ENCODE results near the gene MAGEA1.
"Not testable (repeated sequence)": the region's sequence is repeated elsewhere in the genome, so short reads cannot be mapped to it uniquely, and the experiment has no call there.

Gene MAGEA1, protein sequence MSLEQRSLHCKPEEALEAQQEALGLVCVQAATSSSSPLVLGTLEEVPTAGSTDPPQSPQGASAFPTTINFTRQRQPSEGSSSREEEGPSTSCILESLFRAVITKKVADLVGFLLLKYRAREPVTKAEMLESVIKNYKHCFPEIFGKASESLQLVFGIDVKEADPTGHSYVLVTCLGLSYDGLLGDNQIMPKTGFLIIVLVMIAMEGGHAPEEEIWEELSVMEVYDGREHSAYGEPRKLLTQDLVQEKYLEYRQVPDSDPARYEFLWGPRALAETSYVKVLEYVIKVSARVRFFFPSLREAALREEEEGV

DNA sequence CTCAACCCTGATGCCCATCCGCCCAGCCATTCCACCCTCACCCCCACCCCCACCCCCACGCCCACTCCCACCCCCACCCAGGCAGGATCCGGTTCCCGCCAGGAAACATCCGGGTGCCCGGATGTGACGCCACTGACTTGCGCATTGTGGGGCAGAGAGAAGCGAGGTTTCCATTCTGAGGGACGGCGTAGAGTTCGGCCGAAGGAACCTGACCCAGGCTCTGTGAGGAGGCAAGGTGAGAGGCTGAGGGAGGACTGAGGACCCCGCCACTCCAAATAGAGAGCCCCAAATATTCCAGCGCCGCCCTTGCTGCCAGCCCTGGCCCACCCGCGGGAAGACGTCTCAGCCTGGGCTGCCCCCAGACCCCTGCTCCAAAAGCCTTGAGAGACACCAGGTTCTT lies at the start of gene MAGEA1:
MAGEA1 (plus strand) TSS at position 154 of the 400 bp plus-strand sequence. CDS start 3,106 bp downstream, outside the sequence.
- no peak for DNase-seq

DNA sequence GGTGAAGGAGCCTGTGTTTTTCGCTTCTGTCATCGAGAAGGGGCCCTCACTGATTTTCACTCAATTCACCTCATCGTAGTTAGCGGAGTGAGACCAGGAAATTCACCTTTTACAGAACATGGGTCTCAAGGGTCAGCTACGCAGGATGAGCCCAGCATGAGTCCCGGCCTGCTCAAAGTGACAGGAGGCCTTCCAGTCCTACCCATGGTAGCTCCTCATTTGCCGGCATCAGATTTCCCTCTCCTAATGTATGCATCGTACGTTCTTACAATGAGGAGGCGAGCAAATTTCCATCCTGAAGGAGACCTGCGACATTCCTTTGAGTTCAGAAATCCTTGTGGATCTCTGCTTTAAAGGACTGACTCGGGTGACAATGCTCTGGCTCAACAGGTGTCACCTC lies 46.2 kb upstream of the MAGEA1 start:
- DNase-seq, result not testable (repeated sequence)

DNA sequence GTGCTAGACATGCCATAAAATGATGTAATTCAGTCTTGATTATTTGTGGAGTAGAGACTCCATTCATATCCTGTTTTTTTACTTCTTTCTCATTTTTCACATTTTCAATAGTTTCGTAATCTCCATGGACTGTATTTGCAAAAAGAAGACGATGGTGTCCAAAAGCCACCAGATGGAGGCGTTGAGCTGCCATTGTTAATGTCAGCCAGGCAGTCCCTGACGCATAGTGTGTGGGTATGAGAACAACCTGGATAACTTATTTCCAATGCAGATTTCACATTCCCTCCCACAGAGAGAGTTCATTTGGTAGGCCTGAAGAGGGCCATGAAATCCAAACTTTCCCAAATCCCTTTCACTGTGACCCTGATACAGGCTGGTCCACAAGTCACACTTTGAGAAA lies 40.0 kb upstream of the MAGEA1 start:
- not testable (repeated sequence) for DNase-seq

DNA sequence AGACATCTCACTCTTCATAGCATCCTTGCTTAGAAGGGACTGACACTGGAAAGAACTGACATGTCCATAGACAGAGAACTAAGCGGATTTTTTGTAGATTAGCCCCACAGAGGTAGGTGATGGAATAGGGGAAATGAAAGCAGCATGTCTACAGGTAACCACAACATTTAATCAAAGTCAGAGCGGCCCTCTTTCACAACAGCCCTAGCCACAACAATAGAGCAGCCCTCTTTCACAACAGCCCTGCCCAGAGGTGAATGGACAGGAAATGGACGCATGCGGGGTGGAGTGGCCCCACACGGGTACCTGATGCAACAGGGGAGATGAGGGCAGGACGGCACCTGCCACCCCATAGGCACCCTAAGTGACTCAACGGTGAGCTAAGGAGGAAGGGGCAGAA lies 32.8 kb upstream of the MAGEA1 start:
- not testable (repeated sequence) for DNase-seq

DNA sequence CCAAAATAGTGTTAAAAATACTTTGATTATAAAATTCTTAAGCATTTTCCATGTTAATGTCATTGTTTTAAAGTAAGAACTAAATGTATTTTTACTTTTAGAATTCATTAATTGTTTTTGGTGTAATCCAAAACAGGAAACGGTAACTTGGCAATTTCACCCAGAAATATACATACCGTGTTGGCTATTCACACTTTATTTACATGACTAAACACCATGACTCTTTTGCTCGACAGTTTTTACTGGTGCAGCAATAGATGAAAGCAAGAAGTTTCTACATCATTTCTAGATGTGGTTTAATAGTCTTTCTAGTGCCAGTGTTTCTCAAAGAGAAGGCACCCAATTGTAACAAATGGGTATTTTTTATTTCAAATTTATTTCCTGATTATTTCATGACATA lies 25.6 kb upstream of the MAGEA1 start:
- DNase-seq, result no peak

DNA sequence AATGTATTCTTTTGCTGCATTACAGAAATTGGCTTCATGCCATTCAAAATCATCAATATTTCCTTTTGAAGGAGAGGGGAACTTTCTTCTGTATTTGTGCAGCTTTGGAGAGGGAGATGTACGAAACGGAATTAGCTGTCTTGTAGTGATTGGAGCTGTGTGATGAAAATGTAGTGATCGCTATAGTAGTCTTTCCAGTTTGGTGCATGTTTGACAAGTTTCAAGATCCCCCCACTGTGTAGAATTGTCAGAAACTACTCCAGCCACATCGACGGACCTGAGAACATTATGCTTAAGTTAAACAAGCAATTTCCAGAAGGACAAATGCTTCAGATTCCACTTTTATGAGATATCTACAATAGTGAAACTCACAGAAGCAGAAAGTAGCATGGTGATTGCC lies 21.6 kb upstream of the MAGEA1 start:
- no peak for DNase-seq

DNA sequence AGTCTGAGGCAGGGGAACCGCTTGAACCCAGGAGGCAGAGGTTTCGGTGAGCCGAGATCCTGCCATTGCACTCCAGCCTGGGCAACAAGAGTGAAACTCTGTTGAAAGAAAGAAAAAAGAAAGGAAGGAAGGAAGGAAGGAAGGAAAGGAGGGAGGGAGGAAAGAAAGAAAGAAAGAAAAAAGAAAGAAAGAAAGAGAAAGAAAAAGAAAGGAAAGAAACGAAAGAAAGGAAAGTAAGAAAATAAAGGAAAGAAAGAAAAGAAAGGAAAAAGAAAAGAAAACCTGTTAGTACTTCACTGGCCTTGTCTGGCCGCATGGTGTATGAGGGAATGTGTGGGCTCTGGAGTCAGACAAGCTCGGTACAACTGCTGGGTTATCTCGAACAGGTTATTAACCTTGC lies 20.8 kb upstream of the MAGEA1 start:
- DNase-seq, result no peak

DNA sequence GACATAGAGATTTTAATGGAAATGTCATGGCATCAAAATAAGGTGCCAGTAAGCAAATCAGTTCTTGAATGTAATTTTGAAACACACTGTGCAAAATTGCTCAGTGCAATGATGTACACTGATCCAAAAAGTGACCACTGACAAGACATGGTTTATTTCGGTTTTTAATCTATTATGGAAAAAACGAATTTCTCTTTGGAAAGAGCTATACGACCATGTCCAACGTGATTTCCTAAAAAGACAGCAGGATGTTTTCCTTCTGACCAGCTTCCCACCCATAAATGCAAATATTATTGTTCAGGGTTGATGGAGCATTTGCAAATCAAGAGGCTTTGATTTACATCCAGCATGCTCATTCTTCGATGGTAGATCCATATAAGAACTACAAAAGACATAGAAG lies 17.1 kb upstream of the MAGEA1 start:
- DNase-seq, result no peak

DNA sequence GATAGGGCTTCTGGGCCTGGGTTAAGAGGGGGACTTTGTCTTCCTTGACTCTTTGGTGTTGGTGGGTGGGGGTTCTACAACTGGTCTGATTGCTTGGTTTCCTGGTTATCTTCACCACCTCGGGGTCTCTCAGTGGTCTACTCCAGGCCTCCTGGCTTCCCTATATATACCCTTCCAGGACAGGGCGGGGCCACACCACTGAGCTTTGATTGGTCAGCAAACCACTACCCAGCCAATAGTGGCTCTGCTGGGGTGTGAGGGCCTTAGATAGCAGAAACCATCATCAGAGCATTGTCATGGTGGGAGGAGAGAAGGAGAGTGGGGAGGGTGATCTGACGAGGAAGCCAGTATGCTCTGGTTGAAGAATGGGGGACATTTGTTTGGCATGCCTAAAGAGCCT lies 14.4 kb upstream of the MAGEA1 start:
- no peak for DNase-seq

DNA sequence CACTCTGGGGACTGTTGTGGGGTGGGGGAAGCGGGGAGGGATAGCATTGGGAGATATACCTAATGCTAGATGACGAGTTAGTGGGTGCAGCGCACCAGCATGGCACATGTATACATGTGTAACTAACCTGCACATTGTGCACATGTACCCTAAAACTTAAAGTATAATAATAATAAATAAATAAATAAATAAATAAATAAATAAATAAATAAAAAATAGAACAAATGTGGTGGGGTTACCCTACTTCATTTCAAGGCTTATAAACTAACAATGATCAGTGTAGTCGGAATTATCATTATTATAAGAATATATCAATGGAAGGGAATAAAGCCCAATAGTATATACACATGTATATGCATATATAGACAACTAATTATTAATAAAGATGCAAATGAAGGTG lies 10.7 kb upstream of the MAGEA1 start:
- not testable (repeated sequence) for DNase-seq

DNA sequence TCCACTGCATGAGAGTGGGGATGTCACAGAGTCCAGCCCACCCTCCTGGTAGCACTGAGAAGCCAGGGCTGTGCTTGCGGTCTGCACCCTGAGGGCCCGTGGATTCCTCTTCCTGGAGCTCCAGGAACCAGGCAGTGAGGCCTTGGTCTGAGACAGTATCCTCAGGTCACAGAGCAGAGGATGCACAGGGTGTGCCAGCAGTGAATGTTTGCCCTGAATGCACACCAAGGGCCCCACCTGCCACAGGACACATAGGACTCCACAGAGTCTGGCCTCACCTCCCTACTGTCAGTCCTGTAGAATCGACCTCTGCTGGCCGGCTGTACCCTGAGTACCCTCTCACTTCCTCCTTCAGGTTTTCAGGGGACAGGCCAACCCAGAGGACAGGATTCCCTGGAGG lies 2.7 kb downstream of the MAGEA1 start:
- no peak for DNase-seq

DNA sequence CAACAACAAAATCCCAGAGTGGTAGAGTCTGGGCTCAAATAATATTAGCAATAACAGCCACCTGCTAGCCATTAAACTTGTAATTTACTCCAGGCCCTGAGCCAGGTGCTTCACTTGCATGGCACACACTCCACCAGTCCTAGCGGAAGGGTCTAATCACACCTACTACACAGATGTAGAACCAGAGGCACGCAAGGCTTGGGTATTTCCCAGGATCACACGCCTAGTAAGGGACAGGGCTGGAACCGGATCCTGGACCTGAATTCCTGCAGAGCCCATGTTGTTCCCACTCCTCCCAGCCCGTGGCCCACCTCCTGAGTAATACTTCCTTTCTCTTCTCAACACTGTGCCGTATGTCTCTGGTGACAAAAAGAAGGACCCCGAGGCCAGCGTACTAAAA lies 5.7 kb downstream of the MAGEA1 start:
- no peak for DNase-seq

DNA sequence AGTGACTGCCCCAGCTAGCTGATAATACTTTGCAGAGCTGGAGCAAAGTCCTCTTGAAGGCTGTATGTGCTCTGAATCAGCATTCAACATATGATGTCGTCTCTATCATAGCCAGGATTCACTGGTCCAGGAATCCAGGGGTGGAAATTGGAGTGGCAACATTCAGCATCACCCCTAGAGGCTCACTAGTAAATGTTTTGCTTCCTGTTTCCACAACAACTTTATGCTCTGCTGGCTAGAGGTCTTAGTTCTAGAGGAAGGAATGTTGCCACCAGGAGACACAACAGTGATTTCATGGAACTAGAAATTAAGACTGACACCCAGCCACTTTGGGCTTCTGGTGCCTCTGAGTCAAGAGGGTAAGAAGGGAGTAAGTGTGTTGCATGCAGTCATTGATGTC lies 11.3 kb downstream of the MAGEA1 start:
- no peak for DNase-seq

DNA sequence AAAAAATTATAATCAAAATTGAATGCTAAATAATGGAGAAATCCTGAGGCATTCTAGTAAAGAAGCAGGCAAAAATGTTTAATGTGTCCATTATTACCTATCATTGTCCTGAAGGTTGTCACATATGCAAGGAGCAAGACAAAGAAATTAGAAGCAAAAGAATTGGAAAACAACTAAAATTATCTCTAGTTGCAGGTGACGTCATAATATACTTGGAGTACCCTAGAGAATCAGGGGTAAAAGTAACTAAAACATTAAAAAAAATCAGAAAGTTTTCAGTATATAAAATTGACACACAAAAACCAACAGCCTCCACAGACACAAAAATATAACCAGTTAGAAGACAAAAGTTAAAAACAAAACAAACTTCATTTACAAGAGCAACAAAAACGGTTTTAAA lies 21.4 kb downstream of the MAGEA1 start:
- no peak for DNase-seq

DNA sequence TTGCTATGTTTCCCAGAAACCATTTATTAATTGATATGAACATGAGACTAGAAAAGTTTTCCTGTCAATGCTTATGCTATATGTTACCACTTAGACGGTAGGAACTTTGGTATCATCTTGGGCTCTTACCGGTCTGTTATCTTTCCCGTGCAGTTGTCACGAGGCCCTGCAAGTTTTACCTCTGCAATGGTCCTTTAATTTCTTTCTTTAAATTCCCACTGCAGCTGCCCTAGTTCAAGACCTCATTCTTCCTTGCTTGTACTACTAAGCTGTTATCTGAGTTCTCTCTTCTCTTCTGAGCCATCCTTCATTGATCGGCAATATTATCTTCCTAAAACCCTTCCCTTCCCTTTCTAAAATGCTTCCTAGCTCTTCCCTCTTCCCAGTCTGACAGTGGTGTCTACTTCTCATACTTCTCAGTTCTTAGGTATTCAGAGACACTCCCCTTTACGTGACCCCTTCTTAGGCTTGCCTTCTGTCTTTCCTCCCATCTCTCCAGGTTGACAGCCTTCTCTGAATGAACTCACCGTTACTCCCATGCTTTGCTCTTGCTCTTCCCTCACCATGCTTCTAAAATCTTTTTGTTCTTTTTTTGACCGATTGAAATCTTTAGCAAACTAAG lies 27.5 kb downstream of the MAGEA1 start:
- DNase-seq, result no peak

DNA sequence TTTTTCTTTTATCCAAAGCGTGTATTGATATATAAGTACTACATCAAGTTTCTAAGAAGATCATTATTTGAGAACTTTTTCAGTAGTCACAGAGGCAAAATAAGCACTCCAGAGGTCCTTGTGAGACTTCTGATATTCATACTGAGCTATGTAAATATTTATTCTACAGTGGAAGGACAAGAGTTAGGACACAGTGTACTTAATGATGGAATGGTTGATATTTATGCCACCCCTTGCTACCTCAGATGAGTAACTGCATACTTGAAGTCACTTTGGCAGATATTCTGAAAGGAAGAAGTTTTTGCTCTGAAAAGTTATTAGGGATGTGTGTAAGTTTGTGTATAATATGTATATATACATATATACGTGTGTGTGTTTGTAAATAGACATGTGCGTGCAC lies 30.3 kb downstream of the MAGEA1 start:
- no peak for DNase-seq

DNA sequence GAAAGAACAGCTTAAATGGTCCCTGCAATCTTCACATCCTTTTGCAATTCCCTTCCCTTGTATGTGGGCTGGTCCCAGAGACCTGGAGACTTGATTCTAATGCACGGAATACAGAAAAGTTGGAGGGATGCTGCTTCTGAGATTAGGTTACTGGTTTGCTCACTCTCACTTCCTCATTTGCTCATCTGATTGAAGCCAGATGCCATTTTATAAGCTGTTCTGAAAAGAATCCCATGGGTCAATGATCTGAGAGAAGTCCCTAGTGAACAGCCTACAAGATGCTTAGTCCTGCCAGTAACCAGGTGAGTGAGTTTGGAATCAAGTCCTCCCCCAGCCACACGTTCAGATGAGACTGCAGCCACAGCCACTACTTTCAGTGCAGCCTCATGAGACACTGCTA lies 35.9 kb downstream of the MAGEA1 start:
- DNase-seq, result no peak

DNA sequence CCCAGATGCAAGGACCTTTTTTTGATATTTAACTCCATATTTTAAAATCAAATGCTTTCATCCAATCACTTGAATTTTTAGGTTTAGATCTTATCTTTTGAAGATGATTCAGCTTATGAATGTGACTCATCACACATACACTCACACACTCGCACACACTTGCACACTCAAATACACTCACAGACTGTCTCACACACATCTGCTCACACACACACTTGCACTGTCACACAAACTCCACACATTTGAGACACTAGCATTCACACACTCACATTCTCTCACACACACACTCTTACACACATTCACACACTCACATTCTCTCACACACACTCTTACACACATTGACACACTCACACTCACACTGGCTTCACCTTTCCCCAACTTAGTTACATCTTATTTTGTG lies 37.8 kb downstream of the MAGEA1 start:
- no peak for DNase-seq

DNA sequence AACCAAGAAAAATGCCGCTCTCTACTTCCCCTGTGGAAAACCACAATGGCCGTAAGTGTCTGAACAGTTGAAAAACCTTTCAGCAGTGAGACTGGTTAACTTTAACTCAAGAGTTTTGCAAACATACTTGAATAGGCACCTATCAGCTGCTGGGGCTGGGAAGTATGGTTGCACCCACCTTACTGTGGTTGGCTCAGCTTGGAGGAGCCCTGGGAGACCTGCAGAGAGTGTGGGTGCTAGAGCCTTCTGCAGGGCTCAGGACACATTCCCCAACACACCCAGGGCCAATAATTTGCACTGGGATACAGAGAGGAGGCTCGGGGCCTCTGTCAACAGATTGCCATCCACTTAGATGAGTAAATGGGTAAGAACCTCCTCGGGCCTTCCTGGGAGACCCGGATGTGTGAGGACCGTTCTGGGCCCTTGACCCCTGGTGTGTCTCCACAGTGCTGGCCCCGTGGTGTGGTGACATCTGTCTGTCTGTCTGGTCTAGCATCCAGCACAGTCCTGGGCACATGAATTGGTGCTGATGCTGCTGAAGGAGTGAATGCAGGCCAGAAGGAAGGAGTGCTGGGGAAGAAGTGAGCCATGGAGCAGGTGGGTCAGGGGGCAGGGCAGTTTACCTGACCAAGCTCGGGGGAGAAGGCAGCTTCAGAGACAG lies 46.5 kb downstream of the MAGEA1 start:
- no peak for DNase-seq

DNA sequence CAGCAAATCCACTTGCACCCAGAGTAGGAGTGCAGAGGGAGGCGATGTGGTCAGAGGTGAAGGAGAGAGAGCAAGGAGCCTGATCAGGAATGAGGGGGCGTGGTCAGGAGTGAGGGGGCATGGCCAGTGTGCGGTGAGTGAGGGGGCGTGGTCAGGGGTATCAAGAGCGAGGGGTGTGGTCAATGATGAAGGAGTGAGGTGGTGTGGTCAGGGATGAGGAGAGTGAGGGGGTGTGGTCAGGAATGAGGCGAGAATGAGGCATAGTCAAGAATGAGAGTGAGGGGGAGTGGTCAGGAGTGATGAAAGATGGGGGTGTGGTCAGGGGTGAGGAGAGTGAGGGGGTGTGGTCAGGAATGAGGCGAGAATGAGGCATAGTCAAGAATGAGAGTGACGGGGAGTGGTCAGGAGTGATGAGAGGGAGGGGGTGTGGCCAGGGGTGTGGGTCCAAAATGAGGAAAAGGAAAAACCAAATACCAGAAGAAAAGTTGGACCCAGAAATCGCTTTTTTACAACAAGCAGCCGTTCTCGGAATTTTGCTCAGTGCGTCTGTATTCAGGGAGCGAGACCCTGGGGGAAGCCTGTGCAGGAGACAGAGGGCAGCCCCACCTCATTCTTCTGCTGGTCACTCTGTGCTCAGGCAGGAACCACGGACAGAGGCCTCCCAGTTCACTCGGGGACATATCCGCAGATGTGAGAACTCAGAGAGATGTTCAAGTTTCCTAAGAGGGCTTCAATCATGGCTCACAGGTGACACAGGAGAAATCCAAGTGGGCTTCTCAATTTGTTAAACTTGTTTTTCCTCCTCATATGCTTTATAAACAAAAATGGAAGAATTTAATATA lies 47.5 kb downstream of the MAGEA1 start:
- DNase-seq, result no peak
